HG03442 (cell line): ENCODE results near the gene ADD1.

Source experiments
- ATAC-seq: cut with Tn5 transposase; IDR thresholded peaks from one replicate; pipeline ENCODE4 v1.9.1; 2021; ENCODE audit warnings: mild to moderate bottlenecking, moderate library complexity; ENCODE audit not compliant: unreplicated experiment

The ADD1 gene

GRCh38 chr4:2820216-2820982, 23.2 kb upstream of the ADD1 start:
- no peak for ATAC-seq

GRCh38 chr4:2822461-2823300, 21.0 kb upstream of the ADD1 start:
- ATAC-seq: no peak

- ATAC-seq: no peak
These were observed 20.4 kb upstream of the ADD1 start for GRCh38 chr4:2823301-2823670.

- no peak for ATAC-seq
These were observed 19.8 kb upstream of the ADD1 start for GRCh38 chr4:2823671-2824328.

GRCh38 chr4:2824329-2824835, 19.3 kb upstream of the ADD1 start:
- no peak for ATAC-seq

- no peak for ATAC-seq
These were observed 18.7 kb upstream of the ADD1 start for GRCh38 chr4:2824836-2825381.

GRCh38 chr4:2825740-2826139, 17.9 kb upstream of the ADD1 start:
- ATAC-seq: no peak

- no peak for ATAC-seq
These were observed 16.4 kb upstream of the ADD1 start for GRCh38 chr4:2827071-2827873.

- no peak for ATAC-seq
These were observed 15.5 kb upstream of the ADD1 start for GRCh38 chr4:2827874-2828751.

- no peak for ATAC-seq
These were observed 14.9 kb upstream of the ADD1 start for GRCh38 chr4:2828758-2829181.

GRCh38 chr4:2829321-2829932, 14.2 kb upstream of the ADD1 start:
- ATAC-seq: no peak

- no peak for ATAC-seq
These were observed 13.7 kb upstream of the ADD1 start for GRCh38 chr4:2829933-2830451.

- no peak for ATAC-seq
These were observed 12.7 kb upstream of the ADD1 start for GRCh38 chr4:2830632-2831610.

- ATAC-seq: no peak
These were observed 11.9 kb upstream of the ADD1 start for GRCh38 chr4:2831611-2832308.

- peak; percentile 70 for ATAC-seq
These were observed 11.2 kb upstream of the ADD1 start for GRCh38 chr4:2832309-2832980.

- ATAC-seq: no peak
These were observed 10.5 kb upstream of the ADD1 start for GRCh38 chr4:2832981-2833670.
